Smooth muscle cell (in vitro differentiated cells): ENCODE results near the gene BORA. TPM values are rescaled to one million over a fixed set of nuclear protein-coding genes. Genes with fewer than 3 reads are reported as not detected.
"Not testable (repeated sequence)": the region's sequence is repeated elsewhere in the genome, so short reads cannot be mapped to it uniquely, and the experiment has no call there.

ENCODE experiments used
- DNase-seq: peaks from one replicate; lab custom pipeline; 2025; ENCODE audit not compliant: unreplicated experiment; lab: John Stamatoyannopoulos, UW
- H2AFZ ChIP-seq: fragments of 200-600 bp; sonication (generic); 2 replicates; pipeline ENCODE4 v1.6.0; 2016; ENCODE audit warnings: antibody characterized with exemption, low read depth, mild to moderate bottlenecking
- H3F3A ChIP-seq: fragments of 200-600 bp; sonication (generic); 2 replicates; pipeline ENCODE4 v1.6.0; 2017; ENCODE audit warnings: antibody characterized with exemption, low read depth
- H3K27ac ChIP-seq: fragments of 200-600 bp; sonication (generic); 2 replicates; pipeline ENCODE4 v1.5.1; 2016; ENCODE audit warnings: low read depth, mild to moderate bottlenecking
- H3K27me3 ChIP-seq: fragments of 200-600 bp; sonication (generic); 2 replicates; pipeline ENCODE4 v1.6.1; 2016; ENCODE audit warnings: low read depth, mild to moderate bottlenecking
- H3K36me3 ChIP-seq: fragments of 200-600 bp; sonication (generic); 2 replicates; pipeline ENCODE4 v1.5.1; 2016; ENCODE audit warnings: low read depth
- H3K4me1 ChIP-seq: fragments of 200-600 bp; sonication (generic); 2 replicates; pipeline ENCODE4 v1.5.1; 2016; ENCODE audit warnings: low read depth
- H3K4me2 ChIP-seq: fragments of 200-600 bp; sonication (generic); 2 replicates; pipeline ENCODE4 v1.6.0; 2016; ENCODE audit warnings: mild to moderate bottlenecking
- H3K4me3 ChIP-seq: fragments of 200-600 bp; sonication (generic); 2 replicates; pipeline ENCODE4 v1.5.1; 2016; ENCODE audit warnings: mild to moderate bottlenecking
- H3K79me2 ChIP-seq: fragments of 200-600 bp; sonication (generic); 2 replicates; pipeline ENCODE4 v1.6.0; 2016; ENCODE audit warnings: low read depth, mild to moderate bottlenecking
- H3K9ac ChIP-seq: fragments of 200-600 bp; sonication (generic); 2 replicates; pipeline ENCODE4 v1.6.0; 2016; ENCODE audit warnings: low read depth
- H3K9me3 ChIP-seq: fragments of 200-600 bp; sonication (generic); replicated peaks from 2 replicates; pipeline ENCODE4 v1.5.1; 2016; ENCODE audit warnings: low read depth
- H4K20me1 ChIP-seq: fragments of 200-600 bp; sonication (generic); 2 replicates; pipeline ENCODE4 v1.6.0; 2016; ENCODE audit warnings: low read depth
- WGBS: methylation state at CpG from one replicate; pipeline ENCODE4 v1.1.7; 2016; ENCODE audit warnings: low lambda C conversion rate; 5-methylcytosine and 5-hydroxymethylcytosine counted together
- polyA plus RNA-seq: library from polyadenylated mRNA; unstranded; fragments of >200 nt; fragmentation: Nextera tagmentation; extraction: Ambion mirVana; gene quantifications from 2 replicates; pipeline ENCODE4 v1.2.1, GENCODE V29; 2016
- total RNA-seq: library from RNA; depleted of rRNA; stranded (reverse); fragments of >200 nt; gene quantifications from 2 replicates; pipeline ENCODE4 v1.2.3, GENCODE V29; 2014
- TF ChIP-seq, protein P1 (sequence below): fragments of 200-600 bp; sonication (generic); IDR thresholded peaks from 2 replicates; pipeline ENCODE4 v1.5.1; 2017; ENCODE audit warnings: borderline replicate concordance, mild to moderate bottlenecking, antibody characterized with exemption; ENCODE audit not compliant: insufficient read depth, poor library complexity, severe bottlenecking

Gene BORA
- total and polyA plus RNA-seq, 2 experiments from 2014 or later: 7.5 TPM

DNA sequence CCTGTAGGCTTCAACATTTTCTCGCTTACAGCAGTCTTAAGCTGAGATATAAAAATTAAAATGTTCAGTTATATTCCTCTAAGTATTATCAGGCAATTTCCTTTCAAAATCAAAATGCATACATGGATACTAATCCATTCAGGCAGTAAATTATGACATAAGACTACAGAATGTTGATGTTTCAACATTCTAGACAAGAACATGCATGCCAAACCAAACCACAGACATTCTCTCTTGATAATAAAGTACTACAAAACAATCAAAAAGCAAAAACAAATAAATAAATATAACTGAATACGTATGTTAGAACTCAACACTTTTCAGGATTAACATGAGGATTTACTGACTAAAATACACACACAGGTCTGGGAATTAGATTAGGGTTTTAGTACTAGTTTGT lies 46.3 kb downstream of the BORA start:
- TF ChIP-seq, protein P1, sequence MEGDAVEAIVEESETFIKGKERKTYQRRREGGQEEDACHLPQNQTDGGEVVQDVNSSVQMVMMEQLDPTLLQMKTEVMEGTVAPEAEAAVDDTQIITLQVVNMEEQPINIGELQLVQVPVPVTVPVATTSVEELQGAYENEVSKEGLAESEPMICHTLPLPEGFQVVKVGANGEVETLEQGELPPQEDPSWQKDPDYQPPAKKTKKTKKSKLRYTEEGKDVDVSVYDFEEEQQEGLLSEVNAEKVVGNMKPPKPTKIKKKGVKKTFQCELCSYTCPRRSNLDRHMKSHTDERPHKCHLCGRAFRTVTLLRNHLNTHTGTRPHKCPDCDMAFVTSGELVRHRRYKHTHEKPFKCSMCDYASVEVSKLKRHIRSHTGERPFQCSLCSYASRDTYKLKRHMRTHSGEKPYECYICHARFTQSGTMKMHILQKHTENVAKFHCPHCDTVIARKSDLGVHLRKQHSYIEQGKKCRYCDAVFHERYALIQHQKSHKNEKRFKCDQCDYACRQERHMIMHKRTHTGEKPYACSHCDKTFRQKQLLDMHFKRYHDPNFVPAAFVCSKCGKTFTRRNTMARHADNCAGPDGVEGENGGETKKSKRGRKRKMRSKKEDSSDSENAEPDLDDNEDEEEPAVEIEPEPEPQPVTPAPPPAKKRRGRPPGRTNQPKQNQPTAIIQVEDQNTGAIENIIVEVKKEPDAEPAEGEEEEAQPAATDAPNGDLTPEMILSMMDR: no peak
- Histone ChIP-seq H4K20me1 (peaks cover 27% of the 10 kb centered on the region), H2AFZ (no peak overlapping the region), H3K9ac (no peak overlapping the region), H3K9me3 (no peaks in the 10 kb centered on the region), H3K79me2 (peaks cover 28% of the 10 kb centered on the region), H3K36me3 (peaks cover 51% of the 10 kb centered on the region), H3K4me3 (no peak overlapping the region), H3K27ac (no peak overlapping the region), H3F3A (no peaks in the 10 kb centered on the region), H3K27me3 (no peaks in the 10 kb centered on the region), H3K4me1 (no peaks in the 10 kb centered on the region), H3K4me2 (no peak overlapping the region)
- WGBS: 79% methylated on average over 2 of the region's 2 CpGs
- no peak for DNase-seq

DNA sequence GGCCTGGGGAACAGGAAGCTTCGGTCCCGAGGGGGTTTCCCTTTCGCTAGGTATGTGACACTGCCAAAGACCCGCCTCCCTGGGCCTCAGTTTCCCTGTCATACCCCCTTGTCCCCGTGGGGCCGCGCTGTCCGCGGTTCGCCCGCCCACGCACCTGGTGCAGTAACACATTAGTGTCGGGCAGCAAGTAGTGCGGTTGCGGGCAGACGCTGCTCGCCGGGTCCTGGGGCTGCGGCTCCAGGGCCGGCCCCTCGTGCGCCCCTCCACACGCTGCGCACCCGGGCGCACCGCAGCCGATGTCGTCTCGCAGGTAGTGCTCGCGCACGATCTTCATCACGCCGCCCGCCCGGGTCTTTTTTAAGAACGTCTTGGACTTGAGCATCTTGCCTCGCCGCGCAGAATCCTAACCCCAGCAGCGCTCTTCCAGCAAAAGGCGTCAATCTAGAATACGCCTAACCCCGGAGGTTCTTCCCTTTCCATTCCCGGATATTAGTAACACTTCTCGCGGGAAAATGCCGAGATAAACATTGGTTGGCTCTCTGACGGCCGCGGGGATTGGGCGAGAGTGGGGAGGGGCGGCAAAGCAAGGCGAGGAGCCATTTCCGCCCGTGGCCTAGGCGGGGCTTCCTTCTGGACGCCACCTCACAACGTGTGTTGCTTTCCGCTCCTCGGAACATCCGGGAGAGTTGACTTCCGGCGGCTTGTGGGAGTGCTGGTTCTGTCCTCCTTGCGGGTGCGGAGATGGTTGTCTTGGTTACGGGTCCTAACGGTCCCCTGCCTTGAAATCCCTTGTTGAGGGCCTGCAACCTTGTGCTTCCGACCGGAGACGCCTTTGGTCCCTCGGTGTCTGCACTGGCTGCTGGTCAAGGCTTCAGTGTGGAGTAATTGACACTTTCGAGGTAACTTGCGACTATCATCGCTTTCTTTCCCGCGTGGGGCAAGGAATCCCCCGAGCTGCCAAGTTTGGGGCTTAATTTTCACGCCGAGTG lies 54.0 kb downstream of the BORA start, which contains the start of the genes DIS3 and PIBF1:
DIS3 (minus strand) TSS at position 450 of the 989 bp plus-strand sequence; CDS start at position 382, 68 bp downstream.
PIBF1 (plus strand) TSS at position 683 of the 989 bp plus-strand sequence. CDS start 1,337 bp downstream, outside the sequence.
- H2AFZ ChIP-seq: peak within 1 kb of the TSS; percentile 94
- peak within 1 kb of the TSS; percentile 73 for H3K27ac ChIP-seq
- peak within 1 kb of the TSS; percentile 69 for H3K4me3 ChIP-seq
- H3K9ac ChIP-seq: peak within 1 kb of the TSS; percentile 90
- peaks cover 92% of the 10 kb centered on the region for H3K79me2 ChIP-seq
- no peaks in the 10 kb centered on the region for H3K36me3 ChIP-seq
- H3K4me1 ChIP-seq: peaks cover 17% of the 10 kb centered on the region
- no peaks in the 10 kb centered on the region for H3K27me3 ChIP-seq
- peaks cover 44% of the 10 kb centered on the region for H4K20me1 ChIP-seq
- H3F3A ChIP-seq: no peaks in the 10 kb centered on the region
- peak; percentile 88 for DNase-seq
- no peaks in the 10 kb centered on the region for H3K9me3 ChIP-seq
- TF ChIP-seq, protein P1: peak; percentile 20
- peak within 1 kb of the TSS; percentile 96 for H3K4me2 ChIP-seq
- under 1% methylated on average over 81 of the region's 81 CpGs for whole genome bisulfite sequencing

DNA sequence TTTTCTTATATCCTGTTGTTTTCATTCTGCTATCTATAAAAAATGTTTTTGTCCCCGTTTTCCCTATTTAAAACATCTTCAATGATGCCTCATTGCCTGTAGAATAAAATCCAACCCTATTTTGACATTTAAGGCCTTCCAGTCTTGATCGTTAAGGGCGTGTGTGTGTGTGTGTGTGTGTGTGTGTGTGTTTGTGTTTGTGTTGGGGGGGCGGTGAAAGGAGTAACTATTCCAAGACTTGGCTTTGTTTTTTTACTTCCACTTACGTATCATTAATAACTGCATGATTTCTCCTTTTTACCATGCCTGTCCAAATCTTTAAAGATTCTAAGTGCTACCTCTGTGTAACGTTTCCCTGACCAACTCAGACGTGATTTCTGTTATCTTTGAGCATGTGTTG lies 55.0 kb downstream of the BORA start:
- no peak for DNase-seq
- no peaks in the 10 kb centered on the region for H3K9me3 ChIP-seq
- H3K79me2 ChIP-seq: peaks cover 92% of the 10 kb centered on the region
- WGBS: 10% methylated on average over 7 of the region's 7 CpGs
- peak overlapping the region; percentile 73 for H3K27ac ChIP-seq
- peaks cover 17% of the 10 kb centered on the region for H3K4me1 ChIP-seq
- peak overlapping the region; percentile 69 for H3K4me3 ChIP-seq
- no peaks in the 10 kb centered on the region for H3F3A ChIP-seq
- peaks cover 46% of the 10 kb centered on the region for H4K20me1 ChIP-seq
- no peaks in the 10 kb centered on the region for H3K36me3 ChIP-seq
- TF ChIP-seq, protein P1: no peak
- H3K4me2 ChIP-seq: peak overlapping the region; percentile 96
- H3K27me3 ChIP-seq: no peaks in the 10 kb centered on the region
- peak overlapping the region; percentile 88 for H3K9ac ChIP-seq
- peak overlapping the region; percentile 94 for H2AFZ ChIP-seq

DNA sequence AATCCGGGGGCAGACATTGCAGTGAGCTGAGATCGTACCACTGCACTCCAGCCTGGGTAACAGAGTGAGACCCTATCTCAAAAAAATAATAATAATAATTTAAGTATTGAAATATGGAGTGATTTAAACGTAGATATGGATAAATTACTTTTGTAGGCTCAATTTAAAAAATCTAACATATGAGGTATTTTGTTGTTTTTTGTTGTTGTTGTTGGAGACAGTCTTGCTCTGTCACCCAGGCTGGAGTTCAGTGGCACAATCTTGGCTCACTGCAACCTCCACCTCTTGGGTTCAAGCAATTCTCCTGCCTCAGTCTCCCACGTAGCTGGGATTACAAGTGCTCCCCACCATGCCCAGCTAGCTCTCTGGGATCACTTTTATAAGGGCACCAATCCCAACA lies 57.0 kb downstream of the BORA start:
- not testable (repeated sequence) for H2AFZ ChIP-seq, H3K9ac ChIP-seq, DNase-seq, H3F3A ChIP-seq, H3K4me3 ChIP-seq, H3K9me3 ChIP-seq, H3K27ac ChIP-seq, H3K36me3 ChIP-seq, H3K4me2 ChIP-seq, H3K27me3 ChIP-seq
- Histone ChIP-seq H4K20me1 (peaks cover 42% of the 10 kb centered on the region), H3K4me1 (peaks cover 17% of the 10 kb centered on the region), H3K79me2 (peaks cover 89% of the 10 kb centered on the region)
- 98% methylated on average over 4 of the region's 4 CpGs for WGBS
